HEK293 (cell line): ENCODE data around the gene NAT14.
A peak's percentile ranks its signal among the peaks of the same experiment; 100 is the strongest.

Experiments
- CTCF ChIA-PET: fragments of 350-600 bp; formaldehyde crosslinking; extraction: SDS; loops from one replicate; lab custom pipeline; 2021; ENCODE audit warnings: antibody characterized with exemption; lab: Yijun Ruan, JAX
- POLR2A ChIA-PET: fragments of 300-600 bp; formaldehyde crosslinking; extraction: SDS; loops from one replicate; lab custom pipeline; 2020; ENCODE audit warnings: antibody characterized with exemption, inconsistent platforms; lab: Yijun Ruan, JAX
- H3K27ac ChIP-seq: fragments of 200-500 bp; sonication (Bioruptor generic); 2 replicates; pipeline ENCODE4 v1.5.1; 2014; ENCODE audit warnings: low read depth, low read length, control low read depth, inconsistent platforms; ENCODE audit errors: extremely low read depth
- H3K36me3 ChIP-seq, 2 experiments: fragments of 200-500 bp in 1 of 2; sonication (Bioruptor generic) in 1 of 2; 1 replicate in 1 of 2; 2 replicates in 1 of 2; pipeline ENCODE4 v1.5.1; 2014 to 2017; ENCODE audit warnings: inconsistent platforms in 2 of 2, low read length in 2 of 2; ENCODE audit not compliant: control insufficient read depth in 2 of 2, insufficient read depth in 1 of 2
- H3K4me1 ChIP-seq: fragments of 200-500 bp; sonication (Bioruptor generic); 2 replicates; pipeline ENCODE4 v1.5.1; 2014; ENCODE audit warnings: mild to moderate bottlenecking, low read length, inconsistent platforms; ENCODE audit not compliant: control insufficient read depth, insufficient read depth
- H3K4me3 ChIP-seq: 2 replicates; pipeline ENCODE4 v1.5.1; 2011; ENCODE audit warnings: low read depth, mild to moderate bottlenecking, control low read depth, low read length, moderate library complexity
- H3K9me3 ChIP-seq: fragments of 200-500 bp; sonication (Bioruptor generic); 2 replicates; pipeline ENCODE4 v1.5.1; 2014; ENCODE audit warnings: low read depth, low read length, inconsistent platforms; ENCODE audit not compliant: control insufficient read depth, insufficient read depth
- GLIS1 ChIP-seq: fragments of 450-650 bp; formaldehyde crosslinking; IDR thresholded peaks from 2 replicates; pipeline ENCODE4 v1.5.1; 2016; ENCODE audit warnings: missing biosample characterization, missing genetic modification characterization
- HOXA7 ChIP-seq: sonication (generic); formaldehyde crosslinking; IDR thresholded peaks from 2 replicates; pipeline ENCODE4 v1.8.1; 2022; ENCODE audit warnings: missing genetic modification reagents, borderline replicate concordance
- HOXD13 ChIP-seq: sonication (generic); formaldehyde crosslinking; IDR thresholded peaks from 2 replicates; pipeline ENCODE4 v1.8.0; 2022; ENCODE audit warnings: missing genetic modification reagents, borderline replicate concordance
- KLF10 ChIP-seq: fragments of 450-650 bp; IDR thresholded peaks from 2 replicates; pipeline ENCODE4 v1.5.1; 2018; ENCODE audit warnings: missing biosample characterization, mild to moderate bottlenecking, missing genetic modification characterization
- REPIN1 ChIP-seq: fragments of 450-650 bp; formaldehyde crosslinking; IDR thresholded peaks from 2 replicates; pipeline ENCODE4 v1.5.1; 2017; ENCODE audit warnings: missing biosample characterization, missing genetic modification characterization, low read depth
- SALL2 ChIP-seq: fragments of 450-650 bp; formaldehyde crosslinking; IDR thresholded peaks from 2 replicates; pipeline ENCODE4 v1.5.0; 2017; ENCODE audit warnings: missing biosample characterization, mild to moderate bottlenecking, missing genetic modification characterization, borderline replicate concordance
- SCRT2 ChIP-seq: fragments of 450-650 bp; formaldehyde crosslinking; IDR thresholded peaks from 2 replicates; pipeline ENCODE4 v1.5.1; 2016; ENCODE audit warnings: missing biosample characterization, missing genetic modification characterization
- ZEB2 ChIP-seq: fragments of 450-650 bp; formaldehyde crosslinking; IDR thresholded peaks from 2 replicates; pipeline ENCODE4 v1.5.1; 2016; ENCODE audit warnings: missing biosample characterization, missing genetic modification characterization
- ZIC2 ChIP-seq: fragments of 450-650 bp; formaldehyde crosslinking; IDR thresholded peaks from 2 replicates; pipeline ENCODE4 v1.5.1; 2016; ENCODE audit warnings: missing biosample characterization, missing genetic modification characterization
- ZNF114 ChIP-seq: fragments of 450-650 bp; formaldehyde crosslinking; IDR thresholded peaks from 2 replicates; pipeline ENCODE4 v1.5.0; 2017; ENCODE audit warnings: missing biosample characterization, missing genetic modification characterization
- ZNF132 ChIP-seq: fragments of 450-650 bp; formaldehyde crosslinking; IDR thresholded peaks from 2 replicates; pipeline ENCODE4 v1.5.1; 2017; ENCODE audit warnings: missing biosample characterization, missing genetic modification characterization, borderline replicate concordance
- ZNF23 ChIP-seq: fragments of 450-650 bp; formaldehyde crosslinking; IDR thresholded peaks from 2 replicates; pipeline ENCODE4 v1.5.1; 2016; ENCODE audit warnings: missing biosample characterization, missing genetic modification characterization, borderline replicate concordance
- ZNF433 ChIP-seq: fragments of 450-650 bp; formaldehyde crosslinking; IDR thresholded peaks from 2 replicates; pipeline ENCODE4 v1.5.1; 2016; ENCODE audit warnings: missing biosample characterization, missing genetic modification characterization, low read depth
- ZNF548 ChIP-seq: fragments of 450-650 bp; formaldehyde crosslinking; IDR thresholded peaks from 2 replicates; pipeline ENCODE4 v1.5.1; 2016; ENCODE audit warnings: missing biosample characterization, missing genetic modification characterization
- ZNF677 ChIP-seq: fragments of 450-650 bp; IDR thresholded peaks from 2 replicates; pipeline ENCODE4 v1.5.0; 2018; ENCODE audit warnings: missing biosample characterization, mild to moderate bottlenecking, missing genetic modification characterization, moderate library complexity
- ZNF701 ChIP-seq: fragments of 450-650 bp; formaldehyde crosslinking; IDR thresholded peaks from 2 replicates; pipeline ENCODE4 v1.5.1; 2016; ENCODE audit warnings: missing biosample characterization, missing genetic modification characterization
- ZSCAN30 ChIP-seq: fragments of 450-650 bp; IDR thresholded peaks from 2 replicates; pipeline ENCODE4 v1.5.1; 2018; ENCODE audit warnings: missing biosample characterization, mild to moderate bottlenecking, missing genetic modification characterization, moderate library complexity
- TF ChIP-seq, protein P1 (sequence below): fragments of 450-650 bp; formaldehyde crosslinking; IDR thresholded peaks from 2 replicates; pipeline ENCODE4; 2016; ENCODE audit warnings: missing biosample characterization, missing genetic modification characterization
- TF ChIP-seq, protein P2 (sequence below): fragments of 450-650 bp; IDR thresholded peaks from 2 replicates; pipeline ENCODE4 v1.5.1; 2018; ENCODE audit warnings: missing biosample characterization, mild to moderate bottlenecking, missing genetic modification characterization
- TF ChIP-seq, protein P3 (sequence below): fragments of 450-650 bp; formaldehyde crosslinking; IDR thresholded peaks from 2 replicates; pipeline ENCODE4 v1.5.1; 2016; ENCODE audit warnings: missing biosample characterization, missing genetic modification characterization
- TF ChIP-seq, protein P4 (sequence below): fragments of 450-650 bp; formaldehyde crosslinking; IDR thresholded peaks from 2 replicates; pipeline ENCODE4 v1.5.1; 2016; ENCODE audit warnings: missing biosample characterization, missing genetic modification characterization

NAT14 gene

DNA sequence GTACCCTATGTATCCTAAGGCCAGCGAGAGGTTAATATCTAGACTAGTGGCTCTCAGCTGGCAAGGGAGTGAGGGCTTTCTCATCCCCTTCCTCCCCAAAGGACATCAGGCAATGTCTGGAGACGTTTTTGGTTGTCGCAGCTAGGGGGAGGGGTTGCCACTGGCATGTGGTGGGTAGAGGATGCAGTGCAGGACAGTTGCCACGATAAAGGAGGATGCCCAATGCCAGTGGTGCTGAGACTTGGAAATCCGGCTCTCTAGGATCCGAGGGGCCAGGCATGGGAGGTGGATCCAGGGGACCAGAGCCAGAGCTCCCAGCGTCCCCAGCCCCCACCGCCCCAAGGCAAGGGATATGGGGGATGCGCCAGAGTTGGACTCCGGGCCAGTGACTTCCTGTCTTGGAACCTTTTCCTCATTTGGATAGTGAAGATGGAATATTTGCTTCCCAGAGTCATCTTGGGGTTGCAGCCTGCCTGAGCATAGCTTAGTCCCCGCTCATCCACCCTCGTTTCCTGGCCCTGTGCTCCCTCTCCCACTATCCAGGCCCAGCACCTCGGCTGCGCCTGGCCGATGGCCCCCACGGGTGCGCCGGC is 8.2 kb downstream of the NAT14 start:
- no peaks in the 10 kb centered on the region for H3K36me3 ChIP-seq
- POLR2A ChIA-PET = no interaction called here

DNA sequence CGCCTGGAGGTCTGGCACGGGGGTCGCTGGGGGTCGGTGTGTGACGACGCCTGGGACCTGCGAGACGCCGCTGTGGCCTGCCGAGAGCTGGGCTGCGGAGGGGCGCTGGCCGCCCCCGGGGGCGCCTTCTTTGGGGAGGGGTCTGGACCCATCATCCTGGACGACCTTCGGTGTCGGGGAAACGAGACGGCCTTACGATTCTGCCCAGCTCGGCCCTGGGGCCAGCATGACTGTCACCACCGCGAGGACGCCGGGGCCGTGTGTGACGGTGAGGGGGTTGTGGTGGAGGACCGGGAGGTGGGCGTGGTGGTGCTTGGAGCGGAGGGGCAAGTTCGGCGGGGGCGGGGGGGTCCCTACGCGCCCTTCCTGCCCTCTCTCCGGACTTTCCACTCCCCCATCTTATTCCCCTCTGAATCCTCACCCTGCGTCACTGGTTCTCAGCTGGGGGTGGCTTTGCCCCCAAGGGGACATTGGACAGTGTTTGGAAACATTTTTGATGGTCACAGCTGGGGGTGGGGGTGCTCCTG is 8.7 kb downstream of the NAT14 start:
- no peaks in the 10 kb centered on the region for H3K36me3 ChIP-seq
- no peak overlapping the region for H3K4me3 ChIP-seq
- H3K9me3 ChIP-seq = no peaks in the 10 kb centered on the region
- CTCF ChIA-PET = interaction anchor here (2.4 kb wide), 1 partner anchor 11 kb away, joined by 18 read pairs; no protein-coding TSS in a partner anchor
- TF ChIP-seq ZEB2 (tag by site-specific recombination) (no peak), ZNF433 (tag by site-specific recombination) (no peak), GLIS1 (tag by site-specific recombination) (peak; percentile 12; the same call in 1 of the 2 replicates), ZNF23 (tag by site-specific recombination) (no peak), ZNF701 (tag by site-specific recombination) (no peak), ZNF548 (tag by site-specific recombination) (no peak), SALL2 (tag by site-specific recombination) (no peak), ZIC2 (tag by site-specific recombination) (peak; percentile 50)
- TF ChIP-seq, protein P1, sequence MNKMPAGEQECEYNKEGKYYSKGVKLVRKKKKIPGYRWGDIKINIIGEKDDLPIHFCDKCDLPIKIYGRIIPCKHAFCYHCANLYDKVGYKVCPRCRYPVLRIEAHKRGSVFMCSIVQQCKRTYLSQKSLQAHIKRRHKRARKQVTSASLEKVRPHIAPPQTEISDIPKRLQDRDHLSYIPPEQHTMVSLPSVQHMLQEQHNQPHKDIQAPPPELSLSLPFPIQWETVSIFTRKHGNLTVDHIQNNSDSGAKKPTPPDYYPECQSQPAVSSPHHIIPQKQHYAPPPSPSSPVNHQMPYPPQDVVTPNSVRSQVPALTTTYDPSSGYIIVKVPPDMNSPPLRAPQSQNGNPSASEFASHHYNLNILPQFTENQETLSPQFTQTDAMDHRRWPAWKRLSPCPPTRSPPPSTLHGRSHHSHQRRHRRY (tag by site-specific recombination) = no peak
- TF ChIP-seq, protein P2, sequence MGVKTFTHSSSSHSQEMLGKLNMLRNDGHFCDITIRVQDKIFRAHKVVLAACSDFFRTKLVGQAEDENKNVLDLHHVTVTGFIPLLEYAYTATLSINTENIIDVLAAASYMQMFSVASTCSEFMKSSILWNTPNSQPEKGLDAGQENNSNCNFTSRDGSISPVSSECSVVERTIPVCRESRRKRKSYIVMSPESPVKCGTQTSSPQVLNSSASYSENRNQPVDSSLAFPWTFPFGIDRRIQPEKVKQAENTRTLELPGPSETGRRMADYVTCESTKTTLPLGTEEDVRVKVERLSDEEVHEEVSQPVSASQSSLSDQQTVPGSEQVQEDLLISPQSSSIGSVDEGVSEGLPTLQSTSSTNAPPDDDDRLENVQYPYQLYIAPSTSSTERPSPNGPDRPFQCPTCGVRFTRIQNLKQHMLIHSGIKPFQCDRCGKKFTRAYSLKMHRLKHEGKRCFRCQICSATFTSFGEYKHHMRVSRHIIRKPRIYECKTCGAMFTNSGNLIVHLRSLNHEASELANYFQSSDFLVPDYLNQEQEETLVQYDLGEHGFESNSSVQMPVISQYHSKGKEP = no peak
- TF ChIP-seq, all 188 proteins: peak for 2
- POLR2A ChIA-PET = no interaction called here
- no peak overlapping the region for H3K27ac ChIP-seq
- H3K4me1 ChIP-seq = no peaks in the 10 kb centered on the region

More for the DNA sequence above, 8.2 kb downstream of the NAT14 start:
- Histone ChIP-seq H3K27ac (no peak overlapping the region), H3K9me3 (no peaks in the 10 kb centered on the region), H3K4me3 (no peak overlapping the region), H3K4me1 (no peaks in the 10 kb centered on the region)
- CTCF ChIA-PET = interaction anchor here (4.4 kb wide), 1 partner anchor 11 kb away, joined by 28 read pairs; no protein-coding TSS in a partner anchor
- TF ChIP-seq ZSCAN30 (tag by site-specific recombination) (no peak), ZNF132 (tag by site-specific recombination) (no peak), KLF10 (tag by site-specific recombination) (no peak), REPIN1 (tag by site-specific recombination) (no peak), ZNF677 (tag by site-specific recombination) (no peak), ZNF114 (tag by site-specific recombination) (no peak), SCRT2 (no peak), HOXD13 (CRISPR knock-in tag) (no peak), HOXA7 (CRISPR knock-in tag) (no peak)
- TF ChIP-seq, protein P3, sequence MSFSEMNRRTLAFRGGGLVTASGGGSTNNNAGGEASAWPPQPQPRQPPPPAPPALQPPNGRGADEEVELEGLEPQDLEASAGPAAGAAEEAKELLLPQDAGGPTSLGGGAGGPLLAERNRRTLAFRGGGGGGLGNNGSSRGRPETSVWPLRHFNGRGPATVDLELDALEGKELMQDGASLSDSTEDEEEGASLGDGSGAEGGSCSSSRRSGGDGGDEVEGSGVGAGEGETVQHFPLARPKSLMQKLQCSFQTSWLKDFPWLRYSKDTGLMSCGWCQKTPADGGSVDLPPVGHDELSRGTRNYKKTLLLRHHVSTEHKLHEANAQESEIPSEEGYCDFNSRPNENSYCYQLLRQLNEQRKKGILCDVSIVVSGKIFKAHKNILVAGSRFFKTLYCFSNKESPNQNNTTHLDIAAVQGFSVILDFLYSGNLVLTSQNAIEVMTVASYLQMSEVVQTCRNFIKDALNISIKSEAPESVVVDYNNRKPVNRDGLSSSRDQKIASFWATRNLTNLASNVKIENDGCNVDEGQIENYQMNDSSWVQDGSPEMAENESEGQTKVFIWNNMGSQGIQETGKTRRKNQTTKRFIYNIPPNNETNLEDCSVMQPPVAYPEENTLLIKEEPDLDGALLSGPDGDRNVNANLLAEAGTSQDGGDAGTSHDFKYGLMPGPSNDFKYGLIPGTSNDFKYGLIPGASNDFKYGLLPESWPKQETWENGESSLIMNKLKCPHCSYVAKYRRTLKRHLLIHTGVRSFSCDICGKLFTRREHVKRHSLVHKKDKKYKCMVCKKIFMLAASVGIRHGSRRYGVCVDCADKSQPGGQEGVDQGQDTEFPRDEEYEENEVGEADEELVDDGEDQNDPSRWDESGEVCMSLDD = no peak
- TF ChIP-seq, protein P4, sequence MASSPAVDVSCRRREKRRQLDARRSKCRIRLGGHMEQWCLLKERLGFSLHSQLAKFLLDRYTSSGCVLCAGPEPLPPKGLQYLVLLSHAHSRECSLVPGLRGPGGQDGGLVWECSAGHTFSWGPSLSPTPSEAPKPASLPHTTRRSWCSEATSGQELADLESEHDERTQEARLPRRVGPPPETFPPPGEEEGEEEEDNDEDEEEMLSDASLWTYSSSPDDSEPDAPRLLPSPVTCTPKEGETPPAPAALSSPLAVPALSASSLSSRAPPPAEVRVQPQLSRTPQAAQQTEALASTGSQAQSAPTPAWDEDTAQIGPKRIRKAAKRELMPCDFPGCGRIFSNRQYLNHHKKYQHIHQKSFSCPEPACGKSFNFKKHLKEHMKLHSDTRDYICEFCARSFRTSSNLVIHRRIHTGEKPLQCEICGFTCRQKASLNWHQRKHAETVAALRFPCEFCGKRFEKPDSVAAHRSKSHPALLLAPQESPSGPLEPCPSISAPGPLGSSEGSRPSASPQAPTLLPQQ (tag by site-specific recombination) = no peak
